GM19328 (cell line): Measurements from ENCODE around the gene HDHD3.
"Not testable (repeated sequence)": the region's sequence is repeated elsewhere in the genome, so short reads cannot be mapped to it uniquely, and the experiment has no call there.

Experiments used
- ATAC-seq: cut with Tn5 transposase; IDR thresholded peaks from one replicate; pipeline ENCODE4 v1.9.1; 2021; ENCODE audit warnings: mild to moderate bottlenecking, moderate library complexity; ENCODE audit not compliant: unreplicated experiment

The HDHD3 gene

DNA sequence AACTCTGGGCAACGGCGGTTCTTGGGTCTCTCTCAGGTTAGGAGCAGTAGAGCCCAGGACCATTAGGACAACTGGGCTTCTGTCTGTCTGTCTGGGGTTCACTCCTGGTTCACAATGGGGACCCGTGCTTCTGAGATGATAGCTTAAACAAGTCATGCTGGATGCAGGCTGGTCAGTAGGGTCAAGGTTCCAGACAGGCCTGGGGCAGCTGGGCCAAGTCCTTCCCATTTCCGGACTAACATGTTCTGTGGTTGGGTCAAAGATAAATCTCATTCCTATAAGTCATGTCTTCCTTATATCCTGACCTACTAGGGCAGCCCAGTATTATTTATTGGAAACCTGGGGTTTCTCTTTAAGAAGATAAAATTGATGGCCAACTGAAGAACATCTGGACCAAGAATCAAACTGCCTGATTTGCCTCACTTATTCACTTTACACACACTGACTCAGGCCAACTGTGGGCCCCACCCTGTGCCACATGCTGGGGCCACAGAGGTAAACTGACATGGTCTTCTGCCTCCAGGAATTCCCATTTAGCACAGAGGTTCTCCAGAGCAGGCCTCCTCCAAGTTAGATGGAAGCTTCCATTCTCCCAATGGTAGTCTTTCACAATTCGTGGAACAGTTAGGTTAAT, 8.3 kb downstream of the HDHD3 start:
- ATAC-seq = no peak

DNA sequence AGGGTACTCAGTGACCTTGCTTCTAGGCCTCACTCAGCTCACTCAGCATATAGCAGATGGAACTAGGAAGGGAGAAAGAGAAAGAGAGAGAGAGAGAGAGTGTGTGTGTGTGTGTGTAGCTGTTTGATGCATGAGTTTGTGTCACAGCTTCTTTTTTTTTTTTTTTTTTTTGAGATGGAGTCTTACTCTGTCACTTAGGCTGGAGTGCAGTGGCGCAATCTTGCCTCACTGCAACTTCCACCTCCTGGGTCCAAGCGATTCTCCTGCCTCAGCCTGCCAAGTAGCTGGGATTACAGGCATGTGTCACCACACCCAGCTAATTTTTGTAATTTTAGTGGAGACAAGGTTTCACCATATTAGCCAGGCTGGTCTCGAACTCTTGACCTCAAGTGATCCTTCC, 11.1 kb downstream of the HDHD3 start:
- ATAC-seq = not testable (repeated sequence)

DNA sequence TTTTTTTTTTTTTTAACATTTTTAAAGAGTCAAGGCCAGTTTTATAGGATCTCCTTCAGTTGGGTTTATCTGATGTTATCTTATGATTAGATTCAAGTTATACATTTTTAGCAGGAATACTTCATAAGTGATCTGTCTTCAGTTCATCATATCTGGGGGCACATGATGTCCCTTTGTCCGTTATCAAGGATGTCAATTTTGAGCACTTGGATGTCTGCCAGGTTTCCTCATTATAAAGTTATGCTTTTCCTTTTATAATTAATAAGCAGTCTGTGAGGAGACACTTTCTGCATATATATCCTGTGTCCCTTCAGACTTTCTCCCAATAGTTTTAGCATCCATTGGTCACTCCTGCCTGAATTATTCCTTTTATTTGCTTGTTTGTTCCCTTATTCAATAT, 11.8 kb downstream of the HDHD3 start:
- ATAC-seq = no peak

DNA sequence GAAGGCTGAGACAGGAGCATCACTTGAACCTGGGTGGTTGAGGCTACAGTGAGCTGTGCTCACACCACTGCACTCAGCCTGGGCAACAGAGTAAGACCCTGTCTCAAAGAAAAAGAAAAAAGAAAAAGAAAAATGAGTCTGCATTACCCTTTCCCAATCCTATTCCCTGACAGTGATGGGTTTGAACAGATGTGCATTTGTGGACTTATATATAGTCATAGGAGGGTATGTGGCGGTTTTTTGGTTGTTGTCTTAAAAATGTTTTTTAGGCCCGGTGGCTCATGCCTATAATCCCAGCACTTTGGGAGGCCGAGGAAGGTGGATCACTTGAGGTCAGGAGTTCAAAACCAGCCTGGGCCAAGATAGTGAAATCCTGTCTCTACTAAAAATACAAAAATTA, 13.4 kb downstream of the HDHD3 start:
- ATAC-seq = no peak

DNA sequence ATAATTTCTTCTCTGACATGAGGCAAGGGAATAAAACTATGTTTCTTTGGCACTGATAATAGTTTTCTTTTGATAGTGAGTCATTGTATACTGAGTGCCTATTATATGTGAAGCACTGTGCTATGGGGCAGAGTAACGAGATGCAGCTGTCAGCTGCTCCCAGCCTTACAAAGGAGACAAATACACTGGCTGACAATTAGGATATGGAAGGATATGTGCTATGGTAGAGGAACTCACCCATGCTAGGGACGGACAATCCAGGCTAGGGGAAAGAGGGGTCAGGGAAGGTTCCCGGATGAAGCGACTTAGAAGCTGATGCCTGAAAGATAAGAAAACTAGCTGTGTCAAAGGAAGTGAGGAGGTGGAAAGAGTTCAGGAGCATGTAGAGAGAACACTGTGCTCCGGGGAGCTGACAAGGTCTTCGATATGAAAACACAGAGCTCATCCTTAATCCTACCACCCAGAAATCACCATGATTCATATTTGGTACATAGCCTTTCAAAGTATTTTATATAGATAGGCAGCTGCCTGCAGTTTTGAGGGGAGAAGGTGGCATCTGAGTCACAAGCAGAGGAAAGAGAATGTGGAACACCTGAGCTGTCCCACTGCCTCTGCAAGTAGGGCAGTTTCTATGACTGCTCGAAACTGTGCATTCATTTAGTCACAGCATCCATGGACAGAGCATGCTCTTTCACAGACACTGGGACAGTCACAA, 15.3 kb downstream of the HDHD3 start:
- ATAC-seq = no peak

DNA sequence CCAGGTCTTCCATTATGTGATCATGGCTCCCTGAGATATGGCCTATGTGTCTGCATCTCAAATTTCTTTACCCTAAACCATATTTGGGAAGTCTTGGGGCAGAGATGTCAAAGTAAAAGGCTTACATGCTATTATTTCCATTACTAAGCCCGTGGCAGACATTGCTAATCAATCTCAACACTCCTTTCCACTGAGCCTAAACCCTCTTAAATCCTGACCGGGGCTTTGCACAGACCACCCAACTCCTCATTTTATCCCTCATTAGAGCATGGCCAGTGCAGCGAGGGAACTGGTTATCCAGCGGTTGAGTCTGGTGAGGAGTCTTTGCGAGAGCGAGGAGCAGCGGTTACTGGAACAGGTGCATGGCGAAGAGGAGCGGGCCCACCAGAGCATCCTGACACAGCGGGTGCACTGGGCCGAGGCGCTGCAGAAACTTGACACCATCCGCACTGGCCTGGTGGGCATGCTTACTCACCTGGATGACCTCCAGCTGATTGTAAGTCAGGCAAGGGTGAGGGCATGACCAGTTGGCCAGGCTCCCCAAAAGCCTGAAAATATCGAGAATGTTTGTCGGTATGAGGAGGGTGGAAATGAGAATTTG, 16.4 kb downstream of the HDHD3 start:
- no peak for ATAC-seq

DNA sequence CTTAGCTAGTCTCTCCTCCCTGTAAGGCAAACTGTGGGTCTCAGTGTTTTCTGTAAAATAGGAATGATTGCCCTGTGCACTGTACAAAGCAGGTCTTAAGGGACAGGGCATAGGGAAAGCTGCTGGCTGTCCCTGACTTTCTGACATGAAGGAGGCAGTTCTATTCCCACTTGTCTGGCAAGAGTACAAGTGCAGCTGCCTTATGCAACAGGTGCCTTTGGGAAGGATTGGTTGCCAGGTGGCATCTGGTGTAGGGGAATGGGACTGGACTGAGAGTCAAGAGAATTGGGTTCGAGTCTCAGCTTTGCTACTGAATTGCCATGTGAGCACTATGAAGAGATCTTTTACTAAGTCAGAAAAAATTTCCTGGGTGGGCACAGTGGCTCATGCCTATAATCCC, 17.4 kb downstream of the HDHD3 start:
- ATAC-seq = no peak

DNA sequence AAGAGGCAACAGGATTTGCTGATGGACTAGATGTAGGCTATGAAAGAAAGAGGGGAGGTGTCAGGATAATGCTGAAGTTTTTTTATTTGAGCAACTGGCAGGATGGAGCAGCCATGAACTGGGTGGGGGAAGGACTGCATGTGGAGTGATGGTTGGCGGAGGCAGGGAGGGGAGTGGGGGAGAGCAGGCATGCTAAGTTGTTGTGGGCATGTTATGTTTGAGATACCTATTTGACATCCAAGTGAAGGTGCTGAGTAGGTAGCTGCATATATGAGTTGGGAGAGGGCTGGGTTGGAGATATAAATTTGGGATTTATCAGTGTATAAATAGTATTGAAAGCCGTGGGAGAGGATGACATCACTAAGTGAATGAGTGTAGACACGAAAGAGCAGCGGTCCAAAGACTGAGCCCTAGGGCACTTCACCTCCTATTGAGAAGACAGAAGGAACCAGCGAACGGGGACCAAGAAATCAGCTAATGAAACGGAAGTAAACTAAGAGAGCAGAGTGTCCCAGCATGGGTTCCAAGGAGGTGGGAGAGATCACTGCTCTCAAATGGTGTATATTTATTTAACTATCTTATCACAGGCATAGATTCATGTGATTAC, 20.0 kb downstream of the HDHD3 start:
- ATAC-seq = no peak

DNA sequence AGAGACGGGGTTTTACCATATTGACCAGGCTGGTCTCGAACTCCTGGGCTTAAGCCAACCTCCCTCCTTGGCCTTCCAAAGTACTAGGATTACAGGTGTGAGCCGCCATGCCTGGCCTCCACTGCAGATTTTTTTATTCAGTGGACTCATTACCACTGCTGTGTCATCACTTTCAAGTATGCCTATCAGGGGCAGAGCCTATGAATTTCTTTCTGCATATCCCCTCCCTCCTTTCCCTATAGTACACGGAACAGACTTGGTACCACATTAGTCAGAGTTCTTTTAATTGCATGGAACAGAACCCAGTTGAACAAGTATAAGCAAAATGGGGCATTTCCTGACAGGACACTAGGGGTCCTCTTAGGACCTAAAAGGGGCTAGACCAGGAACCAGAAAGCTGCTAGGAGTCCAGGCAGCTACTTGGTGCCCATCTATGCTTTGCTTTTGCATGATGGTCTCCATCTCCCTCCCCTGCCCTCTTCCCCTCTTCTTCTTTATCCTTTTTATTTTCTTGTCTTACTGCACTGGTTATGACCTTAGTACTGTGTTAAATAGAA, 21.7 kb downstream of the HDHD3 start:
- no peak for ATAC-seq

DNA sequence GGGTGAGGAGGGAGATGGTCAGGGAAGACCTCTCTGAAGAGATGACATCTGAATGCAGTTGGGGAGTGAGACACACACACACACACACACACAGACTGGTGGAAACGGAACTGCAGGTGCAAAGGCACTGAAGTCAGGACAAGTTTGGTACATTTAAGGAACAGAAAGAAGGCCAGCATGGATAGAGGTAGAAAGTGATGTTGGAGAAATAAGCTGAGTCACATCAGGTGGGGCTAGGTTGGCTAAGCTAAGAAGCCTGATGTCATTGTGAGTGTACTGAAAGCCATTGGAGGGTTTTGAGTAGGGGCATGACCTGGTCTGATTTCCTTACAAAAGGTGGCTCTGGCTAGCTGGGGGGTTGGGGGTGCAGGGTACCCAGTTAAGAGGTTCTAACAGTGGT, 24.4 kb downstream of the HDHD3 start:
- no peak for ATAC-seq

DNA sequence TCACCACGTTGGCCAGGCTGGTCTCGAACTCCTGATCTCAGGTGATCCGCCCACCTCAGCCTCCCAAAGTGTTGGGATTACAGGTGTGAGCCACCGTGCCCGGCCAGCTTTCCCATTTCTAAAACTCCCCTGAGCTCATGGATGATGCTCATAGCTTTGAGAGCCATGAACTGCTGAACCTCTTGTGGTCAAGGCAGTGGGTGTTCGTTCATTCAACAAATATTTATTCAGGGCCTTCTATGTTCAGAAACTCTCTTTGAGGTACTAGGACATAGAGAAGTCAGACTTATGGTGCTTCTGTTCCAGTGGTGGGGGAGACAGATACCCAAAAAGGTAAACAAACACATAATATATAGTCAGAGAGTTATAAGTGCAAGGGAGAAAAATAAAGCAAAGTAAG, 24.8 kb downstream of the HDHD3 start:
- ATAC-seq = no peak

DNA sequence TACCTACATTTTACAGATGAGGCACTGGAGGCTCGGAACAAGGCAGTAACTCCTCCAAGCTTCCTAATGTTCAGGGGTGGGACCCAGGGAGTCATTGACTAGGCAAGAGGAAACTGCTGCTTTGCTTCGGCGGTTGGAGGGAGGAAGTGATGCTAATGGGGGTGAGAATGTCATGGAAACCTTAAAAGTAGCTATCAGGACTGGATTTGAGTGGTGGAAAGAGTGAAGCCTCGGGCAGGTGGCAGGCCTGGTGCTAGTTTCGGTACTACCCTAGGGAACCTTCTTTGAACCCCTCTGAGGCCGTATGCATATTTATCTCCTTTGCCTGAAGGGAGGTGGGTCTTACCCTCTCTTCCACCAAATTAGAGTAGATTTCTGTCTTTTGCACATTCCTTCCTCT, 25.8 kb downstream of the HDHD3 start:
- no peak for ATAC-seq

DNA sequence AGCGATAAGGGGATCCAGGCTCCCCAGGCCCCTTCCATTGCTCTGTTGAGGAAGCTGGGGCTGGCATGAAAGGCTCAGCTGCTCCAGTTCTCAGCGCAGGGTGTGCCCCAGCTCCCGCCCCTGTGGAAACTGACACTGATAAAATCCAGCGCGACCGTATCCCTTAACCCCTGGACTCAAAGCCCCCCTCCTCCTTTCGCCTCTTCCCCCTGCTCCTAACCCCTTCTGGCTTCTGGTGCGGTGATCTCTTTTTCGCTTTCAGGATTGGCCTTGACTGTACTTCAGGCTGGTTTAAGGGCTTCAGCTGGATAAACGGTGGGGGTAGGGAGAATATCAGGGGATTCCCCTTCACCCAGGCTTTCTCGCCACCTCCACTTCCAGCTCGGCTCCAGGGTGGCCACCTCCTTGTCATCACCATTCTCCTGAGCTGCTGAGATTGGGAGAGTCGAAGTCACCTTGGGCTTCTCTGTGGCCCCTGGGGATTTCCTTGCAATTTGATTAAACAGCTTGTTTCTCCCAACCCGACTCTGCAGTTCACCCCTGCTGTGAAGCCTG, 26.6 kb downstream of the HDHD3 start:
- no peak for ATAC-seq

DNA sequence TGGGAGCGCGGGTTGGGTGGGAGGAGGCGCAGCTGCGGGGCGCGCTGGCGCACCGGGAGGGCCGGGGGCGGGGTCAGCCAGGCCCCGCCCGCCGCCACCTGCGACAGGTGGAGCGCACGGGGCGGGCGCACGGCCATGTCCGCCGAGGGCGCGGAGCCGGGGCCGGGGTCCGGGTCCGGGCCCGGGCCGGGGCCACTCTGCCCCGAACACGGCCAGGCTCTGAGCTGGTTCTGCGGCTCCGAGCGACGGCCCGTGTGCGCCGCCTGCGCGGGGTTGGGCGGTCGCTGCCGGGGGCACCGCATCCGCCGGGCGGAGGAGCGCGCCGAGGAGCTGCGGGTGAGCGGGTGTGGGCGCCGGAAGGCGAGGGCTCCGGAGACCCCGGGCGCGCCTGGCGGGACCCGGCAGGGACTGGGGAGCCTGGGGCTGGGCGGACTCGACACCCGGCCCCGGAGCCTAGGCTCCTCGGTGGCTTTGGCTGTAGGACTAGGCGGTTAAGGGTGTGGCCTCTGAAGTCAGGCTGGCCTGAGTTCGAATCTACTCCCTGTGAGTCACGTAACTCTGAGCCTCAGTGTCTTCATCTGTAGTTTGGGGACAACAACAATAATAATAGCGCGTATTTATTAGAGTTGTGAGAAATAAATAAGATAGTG, 27.2 kb downstream of the HDHD3 start, which contains the start of gene BSPRY:
BSPRY (plus strand) TSS at position 97 of the 650 bp plus-strand sequence; CDS start at position 136, 39 bp downstream.
- ATAC-seq = no peak

DNA sequence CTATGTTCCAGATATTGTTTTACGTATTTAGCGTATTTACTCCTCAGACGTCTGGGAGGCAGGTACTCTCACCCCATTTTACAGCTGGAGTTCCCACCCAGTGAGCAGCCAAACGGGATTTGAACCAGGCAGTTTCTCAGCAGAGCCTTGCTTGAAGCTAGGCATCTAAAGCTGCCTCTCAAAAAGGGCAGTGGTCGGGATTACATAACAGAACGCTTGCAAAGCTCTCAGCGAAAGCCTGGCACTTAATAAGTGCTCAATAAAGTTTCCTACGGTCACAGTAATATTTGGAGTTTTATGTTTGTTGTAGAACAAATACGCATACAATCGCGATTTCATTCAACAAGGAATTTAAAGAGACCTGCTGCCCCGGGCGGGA, 27.7 kb downstream of the HDHD3 start:
- no peak for ATAC-seq

DNA sequence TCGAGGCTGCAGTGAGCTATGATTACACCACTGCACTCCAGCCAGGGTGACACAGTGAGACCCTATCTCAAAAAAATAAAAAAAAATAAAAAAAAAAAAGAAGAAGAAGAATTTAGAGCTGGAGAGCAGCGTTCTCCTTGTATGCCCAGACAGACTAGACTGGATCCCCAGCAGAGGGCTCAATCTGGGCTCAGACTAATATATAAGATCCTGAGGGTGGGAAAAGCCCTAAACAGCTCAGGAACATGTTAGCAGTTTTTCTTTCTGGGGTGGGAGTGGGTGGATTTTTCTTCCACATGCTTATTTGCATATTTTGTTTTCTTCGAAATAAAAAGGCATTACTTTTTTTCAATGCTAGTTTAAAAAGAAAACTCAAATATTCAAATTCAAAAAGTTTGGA, 28.3 kb downstream of the HDHD3 start:
- ATAC-seq = no peak

DNA sequence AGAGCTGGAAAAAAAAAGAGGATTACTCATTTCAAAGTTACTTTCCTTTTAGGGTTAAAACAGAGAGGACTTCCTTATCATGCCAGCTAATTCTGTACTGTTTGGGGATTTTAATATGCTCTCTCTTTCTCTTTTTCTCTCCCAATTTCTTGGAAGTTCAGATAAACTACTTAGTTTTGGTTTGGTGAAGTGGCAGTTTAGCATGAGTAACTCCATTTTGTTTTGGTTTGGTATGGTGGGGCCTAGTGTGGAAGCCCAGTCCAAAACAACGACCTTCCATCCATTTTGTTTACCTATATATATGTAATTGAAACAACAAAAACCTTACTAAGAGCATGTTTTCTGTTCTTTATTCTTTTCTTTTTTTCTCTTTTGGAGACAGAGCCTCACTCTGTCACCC, 31.1 kb downstream of the HDHD3 start:
- no peak for ATAC-seq

DNA sequence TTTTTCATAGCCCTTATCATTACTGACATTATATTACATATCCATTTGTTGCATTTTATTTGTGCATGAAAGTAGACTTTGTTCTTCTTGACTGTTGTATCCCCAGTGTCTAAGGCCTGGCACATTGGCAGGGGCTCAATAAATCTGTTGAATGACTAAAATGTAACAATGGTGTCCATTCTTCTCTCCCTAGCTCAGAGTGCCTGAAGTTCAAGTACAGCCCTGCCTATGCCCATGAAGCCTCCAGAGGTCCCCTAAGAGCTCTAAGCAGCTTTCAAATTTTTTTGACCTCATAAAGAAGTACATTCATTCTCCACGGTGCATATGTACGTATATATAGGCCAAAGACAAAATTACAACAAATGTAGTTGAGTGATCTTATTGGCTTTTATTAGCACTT, 31.6 kb downstream of the HDHD3 start:
- ATAC-seq = no peak

DNA sequence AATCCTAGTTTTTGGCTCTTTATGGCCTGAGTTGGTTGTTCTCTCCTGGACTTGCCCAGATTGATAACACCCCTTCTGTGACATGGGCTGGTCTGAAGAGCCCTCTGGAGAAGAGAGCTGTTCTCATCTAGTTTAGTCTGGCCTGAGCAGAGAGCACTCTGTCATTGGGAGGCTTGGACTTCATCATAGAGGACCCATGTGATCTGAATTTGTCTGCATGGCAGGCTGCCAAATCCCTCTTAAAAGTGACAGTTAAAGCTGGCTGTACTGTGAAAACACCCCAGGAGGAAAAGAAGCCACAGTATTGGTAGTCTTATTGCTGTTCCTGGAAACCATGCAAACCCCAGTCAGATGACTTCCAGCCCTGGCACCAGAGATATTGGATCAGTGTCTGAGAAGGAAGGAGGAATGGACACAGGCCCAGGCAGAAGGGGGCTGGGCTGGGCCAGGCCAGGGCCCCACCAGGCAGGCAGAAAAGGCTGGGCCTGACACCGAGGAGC, 33.0 kb downstream of the HDHD3 start:
- ATAC-seq = no peak

DNA sequence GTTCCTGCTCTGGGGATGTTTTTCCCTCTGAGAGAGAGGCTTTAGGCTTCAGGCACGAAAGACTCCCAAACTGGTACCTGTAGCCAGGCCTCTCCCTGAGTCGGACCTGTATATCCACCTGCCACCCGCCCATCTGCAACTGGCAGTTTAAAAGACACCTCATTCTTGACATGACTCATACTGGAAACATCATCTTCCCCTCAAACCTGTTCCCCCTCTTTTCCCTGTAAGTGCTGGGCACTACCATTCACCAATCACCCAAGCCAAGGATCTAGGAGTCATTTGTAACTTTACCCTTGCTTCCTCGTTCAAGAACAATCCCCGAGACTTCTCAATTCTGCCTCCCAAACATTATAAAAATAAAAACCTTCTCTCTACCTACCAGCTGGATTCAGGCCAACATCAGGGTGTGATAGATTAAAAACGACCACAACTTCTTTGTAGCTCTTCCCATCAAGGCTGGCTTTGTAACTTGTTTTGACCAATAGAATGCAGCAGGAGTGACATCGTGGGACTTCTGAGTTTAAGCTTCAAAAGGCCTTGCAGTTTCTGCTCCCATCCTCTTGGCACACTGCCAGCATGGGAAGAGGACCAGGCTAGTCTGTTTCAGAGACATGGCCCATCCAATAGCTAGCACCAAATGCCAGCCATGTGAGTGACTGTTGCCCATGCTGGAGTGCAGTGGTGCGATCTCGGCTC, 34.9 kb downstream of the HDHD3 start:
- ATAC-seq = no peak
